GM19438 (cell line): Measurements from ENCODE around the gene CCDC160.

ENCODE experiments used
- ATAC-seq: cut with Tn5 transposase; IDR thresholded peaks from one replicate; pipeline ENCODE4 v1.9.1; 2021; ENCODE audit warnings: low read depth; ENCODE audit not compliant: unreplicated experiment

The CCDC160 gene

GRCh38 chrX:134294548-134294947 is 57.6 kb downstream of the CCDC160 start:
- ATAC-seq = no peak
